GM21717 (cell line): ENCODE data around the gene NKAIN2.
"Not testable (repeated sequence)": the region's sequence is repeated elsewhere in the genome, so short reads cannot be mapped to it uniquely, and the experiment has no call there.

Experiments
- ATAC-seq: cut with Tn5 transposase; IDR thresholded peaks from one replicate; pipeline ENCODE4 v1.9.1; 2021; ENCODE audit warnings: mild to moderate bottlenecking, moderate library complexity; ENCODE audit not compliant: unreplicated experiment

Gene NKAIN2

DNA sequence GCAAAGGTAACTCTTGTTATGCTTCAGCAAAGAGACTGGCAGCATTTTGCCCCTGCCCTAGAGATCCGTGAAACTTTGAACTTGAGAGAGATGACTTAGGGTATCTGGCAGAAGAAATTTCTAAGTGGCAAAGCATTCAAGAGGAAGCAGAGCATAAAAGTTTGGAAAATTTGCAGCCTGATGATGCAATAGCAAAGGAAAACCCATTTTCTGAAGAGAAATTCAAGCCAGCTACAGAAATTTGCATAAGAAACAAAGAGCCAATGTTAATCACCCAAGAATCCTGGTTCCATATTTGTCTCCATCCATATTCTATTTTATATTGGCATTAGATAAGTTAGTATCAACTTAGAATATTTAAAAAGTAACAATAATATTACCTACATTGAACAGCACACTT is 934.1 kb downstream of the NKAIN2 start:
- not testable (repeated sequence) for ATAC-seq

DNA sequence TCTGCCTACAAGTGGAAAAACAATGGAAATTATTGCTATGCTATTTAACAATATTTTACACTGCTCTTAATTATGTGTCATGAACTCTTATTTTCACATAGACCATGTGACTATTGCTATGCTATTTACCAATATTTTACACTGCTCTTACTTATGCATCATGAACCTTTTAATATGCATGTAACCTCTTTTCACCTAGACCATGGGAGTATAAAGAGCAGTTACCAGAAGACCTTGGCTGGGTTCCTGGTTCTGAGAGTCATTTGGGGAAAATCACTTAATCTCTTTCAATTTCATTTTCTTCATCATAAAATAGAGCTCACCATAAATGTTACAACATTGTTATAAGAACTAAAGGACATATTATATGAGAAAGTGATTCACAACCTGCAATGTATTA is 934.8 kb downstream of the NKAIN2 start:
- ATAC-seq: no peak

- ATAC-seq: no peak
These were observed 937.7 kb downstream of the NKAIN2 start for GRCh38 chr6:124741341-124741740.

- no peak for ATAC-seq
These were observed 939.3 kb downstream of the NKAIN2 start for GRCh38 chr6:124742971-124743370.

- no peak for ATAC-seq
These were observed 939.8 kb downstream of the NKAIN2 start for GRCh38 chr6:124743420-124743819.

DNA sequence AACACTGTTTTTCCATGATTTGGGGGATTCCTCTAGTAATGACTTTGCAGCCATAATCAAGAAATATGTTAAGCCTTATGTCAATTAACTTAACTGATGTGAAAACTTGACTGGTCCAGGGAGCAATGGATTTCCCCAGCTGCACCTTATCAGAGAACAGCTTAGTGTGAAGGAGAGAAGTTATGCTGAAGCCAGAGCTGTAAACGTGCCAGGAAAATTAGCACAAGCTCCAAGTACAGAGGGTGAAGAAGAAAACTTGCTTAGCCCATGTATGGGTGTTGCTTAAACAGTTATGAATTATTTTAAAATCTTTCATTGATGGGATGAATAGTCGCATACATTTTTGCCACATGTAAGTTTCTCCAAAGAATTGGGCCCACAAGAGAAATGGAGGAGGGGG is 943.7 kb downstream of the NKAIN2 start:
- ATAC-seq: no peak

DNA sequence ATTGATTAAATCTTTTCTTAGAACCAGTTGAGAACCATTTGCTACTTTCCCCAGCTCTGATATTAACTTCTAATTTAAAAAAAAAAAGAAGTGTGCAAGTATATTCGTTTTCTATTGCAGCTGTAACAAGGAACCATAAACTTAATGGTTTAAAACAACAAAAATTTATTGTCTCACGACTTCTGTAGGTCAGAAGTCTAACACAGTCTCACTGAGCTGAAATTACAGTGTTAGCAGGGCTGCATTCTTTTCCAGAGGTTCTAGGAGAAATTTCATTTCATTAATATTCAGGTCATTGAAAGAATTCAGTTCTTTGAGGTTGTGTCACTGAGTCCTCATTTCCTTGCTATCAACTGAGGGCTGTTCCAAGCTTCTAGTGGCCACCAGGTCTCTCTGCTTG is 945.1 kb downstream of the NKAIN2 start:
- no peak for ATAC-seq

GRCh38 chr6:124753001-124753400 is 949.3 kb downstream of the NKAIN2 start:
- ATAC-seq: no peak

GRCh38 chr6:124753562-124754105 is 950.0 kb downstream of the NKAIN2 start:
- no peak for ATAC-seq

DNA sequence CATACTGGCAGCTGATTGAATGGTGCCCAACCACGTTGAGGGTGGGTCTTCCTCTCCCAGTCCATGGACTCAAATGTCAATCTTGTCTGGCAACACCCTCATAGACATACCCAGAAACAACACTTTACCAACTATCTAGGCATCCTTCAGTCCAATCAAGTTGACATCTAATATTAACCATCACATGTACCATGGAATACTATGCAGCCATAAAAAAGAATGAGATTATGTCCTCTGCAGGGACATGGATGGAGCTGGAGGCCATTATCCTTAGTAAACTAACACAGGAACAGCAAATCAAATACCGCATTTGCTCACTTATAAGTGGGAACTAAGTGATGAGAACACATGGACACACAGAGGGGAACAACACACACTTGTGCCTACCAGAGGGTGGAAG is 951.7 kb downstream of the NKAIN2 start:
- ATAC-seq: no peak

GRCh38 chr6:124757560-124757959 is 953.9 kb downstream of the NKAIN2 start:
- no peak for ATAC-seq

DNA sequence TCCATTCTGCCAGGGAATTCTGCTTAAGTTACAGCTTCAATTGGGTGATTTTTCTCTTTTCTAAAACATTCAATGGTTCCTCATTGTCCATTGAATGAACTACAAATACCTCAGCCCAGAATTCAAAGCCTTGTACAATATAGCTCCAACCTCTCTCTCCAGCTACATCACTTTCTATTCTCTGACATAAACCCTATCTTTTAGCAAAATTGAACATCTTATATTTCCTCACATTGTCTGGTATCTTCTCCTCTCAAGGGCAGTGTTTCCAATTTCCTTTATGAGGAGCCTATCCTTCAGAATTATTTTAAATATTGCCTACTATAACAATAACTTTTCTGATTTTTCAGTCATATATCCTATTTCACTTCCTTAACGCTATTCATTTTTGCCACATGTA is 955.0 kb downstream of the NKAIN2 start:
- no peak for ATAC-seq

- ATAC-seq: no peak
These were observed 961.6 kb downstream of the NKAIN2 start for GRCh38 chr6:124765280-124765679.

DNA sequence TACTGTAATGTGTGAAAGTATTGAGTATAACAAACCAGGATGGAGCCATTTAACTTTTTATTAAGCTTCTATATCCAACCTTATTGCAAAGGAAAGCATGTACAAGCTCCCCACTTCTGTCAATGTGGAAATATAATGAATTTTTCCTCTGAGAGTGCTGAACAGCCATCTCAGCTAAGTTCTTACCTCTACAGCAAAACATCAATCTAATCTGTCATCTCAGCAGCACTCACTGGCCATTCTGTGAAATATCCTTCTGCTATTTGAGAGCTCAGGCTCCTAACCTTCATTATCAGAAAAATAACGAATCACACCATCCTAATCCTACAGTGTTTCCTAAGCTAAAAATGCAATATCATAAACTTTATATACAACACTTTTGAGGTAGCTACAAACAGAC is 964.6 kb downstream of the NKAIN2 start:
- ATAC-seq: no peak

DNA sequence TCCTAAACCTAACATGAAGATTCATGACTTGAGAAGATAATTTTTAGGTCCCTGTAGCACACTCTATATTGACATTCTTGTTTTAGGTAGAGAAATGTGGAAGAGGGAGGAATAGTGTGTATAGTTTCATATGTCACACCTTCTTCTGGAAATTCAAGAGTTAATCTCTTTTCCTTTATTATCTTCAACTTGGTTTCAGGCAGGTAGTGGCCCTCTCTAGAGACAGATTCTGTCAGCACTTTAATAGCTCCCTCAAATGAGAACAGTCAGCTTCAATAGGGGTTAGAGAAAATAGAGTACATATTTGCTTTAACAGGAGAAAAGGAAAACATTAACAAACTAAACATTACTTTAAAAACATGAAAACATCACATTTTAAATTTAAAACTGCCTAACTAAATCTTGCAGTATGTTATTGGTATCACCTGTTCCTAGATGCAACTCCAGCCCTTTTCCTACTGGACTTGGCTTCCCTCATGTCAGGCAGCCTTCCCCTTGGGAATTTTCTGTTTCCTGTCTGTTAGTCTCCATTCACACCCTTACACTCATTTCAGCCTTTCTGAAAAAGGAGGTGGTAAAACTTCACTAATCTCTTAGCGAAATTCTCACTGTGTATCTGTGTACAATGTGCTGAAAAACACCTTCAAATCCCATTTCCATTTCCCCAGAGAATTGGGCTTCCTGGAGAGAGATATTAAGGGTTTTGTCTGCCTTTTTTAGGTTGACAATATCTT is 966.3 kb downstream of the NKAIN2 start:
- no peak for ATAC-seq

GRCh38 chr6:124770784-124771183 is 967.1 kb downstream of the NKAIN2 start:
- no peak for ATAC-seq

GRCh38 chr6:124772733-124773319 is 969.2 kb downstream of the NKAIN2 start:
- no peak for ATAC-seq

DNA sequence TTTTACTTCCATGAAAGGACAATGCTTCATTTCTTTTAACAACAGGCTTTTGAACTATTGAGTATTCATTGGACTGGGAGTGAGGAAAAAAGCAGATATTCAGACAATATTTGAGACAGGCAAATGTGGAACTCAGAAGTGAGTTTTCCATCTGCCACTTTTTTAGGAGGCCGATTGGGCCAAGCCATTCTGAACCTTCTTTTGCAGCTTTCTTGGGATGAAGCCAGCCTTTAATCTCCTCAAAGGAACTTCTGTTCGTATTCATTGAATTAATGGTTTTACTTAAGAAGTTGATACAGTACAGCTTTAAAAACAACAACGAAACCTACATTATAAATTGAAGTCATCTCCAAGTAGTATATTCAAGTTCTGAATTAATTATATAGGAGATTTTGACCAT is 971.5 kb downstream of the NKAIN2 start:
- no peak for ATAC-seq

DNA sequence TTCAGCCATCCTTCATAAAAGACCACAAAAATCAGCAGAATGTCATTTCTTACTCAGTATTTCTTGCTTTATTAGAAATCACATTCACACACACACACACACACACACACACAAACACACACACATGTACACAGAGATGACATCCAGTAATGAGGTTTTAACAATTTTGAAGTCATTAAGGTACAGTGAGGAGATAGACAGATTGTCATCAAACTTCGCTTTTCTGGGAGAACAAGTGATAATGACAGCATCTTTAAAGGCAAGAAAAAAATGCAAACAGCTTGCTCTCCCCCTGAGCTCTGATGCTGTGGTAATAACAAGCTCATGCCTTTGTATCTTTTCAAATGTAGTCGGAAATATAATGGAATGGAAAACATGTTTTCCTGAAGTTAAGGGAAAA is 974.2 kb downstream of the NKAIN2 start:
- no peak for ATAC-seq

- no peak for ATAC-seq
These were observed 977.0 kb downstream of the NKAIN2 start for GRCh38 chr6:124780623-124781022.

GRCh38 chr6:124783344-124783743 is 979.7 kb downstream of the NKAIN2 start:
- ATAC-seq: no peak

- no peak for ATAC-seq
These were observed 987.5 kb downstream of the NKAIN2 start for GRCh38 chr6:124791156-124791555.

GRCh38 chr6:124792386-124792785 is 988.7 kb downstream of the NKAIN2 start:
- no peak for ATAC-seq
